Amygdala (tissue), 56 donors: Measurements from ENCODE around the gene RCC1.
"Not testable (repeated sequence)": the region's sequence is repeated elsewhere in the genome, so short reads cannot be mapped to it uniquely, and the experiment has no call there.

Experiments used
- DNase-seq, 56 donors: peaks; one replicate each; lab custom pipeline; 2025; lab: John Stamatoyannopoulos, UW

Gene RCC1

DNA sequence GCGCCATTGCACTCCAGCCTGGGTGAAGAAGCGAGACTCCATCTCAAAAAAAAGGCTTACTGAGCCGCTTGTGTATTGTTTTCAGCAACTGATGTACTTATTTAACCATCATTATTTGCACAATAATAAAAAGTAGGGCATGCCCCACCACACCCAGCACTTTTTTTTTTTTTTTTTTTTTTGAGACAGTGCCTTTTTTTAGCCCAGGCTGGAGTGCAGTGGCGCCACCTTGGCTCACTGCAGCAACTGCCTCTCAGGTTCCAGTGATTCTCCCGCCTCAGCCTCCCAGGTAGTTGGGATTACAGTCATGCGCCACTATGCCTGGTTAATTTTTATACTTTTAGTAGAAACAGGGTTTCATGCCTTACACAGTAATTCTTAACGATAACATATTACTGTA, 34.8 kb downstream of the RCC1 start:
- no peak for DNase-seq

DNA sequence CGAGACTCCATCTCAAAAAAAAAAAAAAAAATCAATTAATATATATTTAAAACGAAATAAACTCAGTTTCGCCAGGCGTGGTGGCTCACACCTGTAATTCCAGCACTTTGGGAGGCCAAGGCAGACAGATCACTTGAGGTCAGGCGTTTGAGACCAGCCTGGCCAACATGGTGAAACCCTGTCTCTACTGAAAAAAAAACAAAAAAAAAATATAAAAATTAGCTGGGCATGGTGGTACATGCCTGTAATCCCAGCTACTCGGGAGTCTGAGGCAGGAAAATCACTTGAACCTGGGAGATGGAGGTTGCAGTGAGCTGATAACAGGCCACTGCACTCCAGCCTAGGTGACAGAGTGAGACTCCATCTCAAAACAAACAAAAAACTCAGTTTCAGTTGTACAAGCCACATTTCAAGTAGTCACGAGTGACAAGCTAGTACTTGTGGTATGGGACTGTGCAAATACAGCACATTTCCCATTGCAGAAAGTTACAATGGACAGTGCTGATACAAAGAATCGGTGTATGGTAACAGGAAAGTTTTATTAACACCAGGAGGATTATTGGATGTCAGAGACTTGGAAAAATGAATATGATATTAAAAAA, 35.7 kb downstream of the RCC1 start:
- DNase-seq = not testable (repeated sequence)

DNA sequence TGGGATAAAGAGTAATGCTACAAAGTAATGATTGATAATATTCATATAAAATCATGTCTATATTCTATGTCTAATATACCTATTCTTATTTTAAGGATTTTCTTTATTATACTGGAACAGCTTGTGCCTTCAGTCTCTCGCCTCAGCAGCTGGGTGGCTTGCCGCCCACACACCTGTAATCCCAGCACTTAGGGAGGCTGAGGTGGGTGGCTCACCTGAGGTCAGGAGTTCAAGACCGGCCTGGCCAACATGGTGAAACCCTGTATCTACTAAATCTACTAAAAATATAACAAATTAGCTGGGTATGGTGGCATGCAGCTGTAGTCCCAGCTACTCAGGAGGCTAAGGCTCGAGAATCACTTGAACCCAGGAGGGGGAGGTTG, 39.4 kb downstream of the RCC1 start:
- DNase-seq = no peak

DNA sequence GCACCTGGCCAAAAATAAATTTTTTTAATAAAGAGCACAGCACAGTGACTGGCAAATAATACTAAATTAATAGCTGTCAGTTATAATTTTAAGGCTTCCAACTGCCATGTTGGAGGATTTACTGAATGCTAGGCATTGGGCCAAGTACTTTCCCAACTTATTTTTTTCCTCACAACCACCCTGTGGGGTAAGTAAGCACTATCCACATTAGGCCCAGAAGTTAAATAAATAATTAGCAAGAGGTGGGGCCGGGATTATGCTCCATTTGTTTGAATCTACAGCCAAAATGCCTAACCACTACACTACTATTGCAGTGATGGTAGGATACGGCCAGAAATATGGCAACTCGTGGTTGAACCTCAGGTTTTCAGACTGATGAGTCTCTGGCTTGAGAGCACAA, 42.5 kb downstream of the RCC1 start:
- DNase-seq = no peak

DNA sequence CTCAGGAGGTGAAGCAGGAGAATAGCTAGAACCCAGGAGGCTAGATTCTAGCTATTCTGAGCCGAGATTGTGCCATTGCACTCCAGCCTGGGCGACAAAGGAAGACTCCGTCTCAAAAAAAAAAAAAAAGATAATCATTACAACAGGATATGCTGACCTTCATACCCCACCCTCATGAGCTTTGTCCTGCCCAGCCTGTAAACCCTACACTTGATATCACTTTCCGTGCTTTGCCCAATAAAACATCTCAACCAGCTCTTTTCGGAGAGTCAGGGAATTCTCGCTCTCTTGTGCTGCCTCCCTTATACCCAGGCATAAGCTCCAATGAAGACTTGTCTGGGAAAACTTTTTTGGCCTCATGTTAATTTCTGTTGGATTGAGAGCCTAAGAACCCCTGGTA, 45.5 kb downstream of the RCC1 start:
- DNase-seq = no peak

DNA sequence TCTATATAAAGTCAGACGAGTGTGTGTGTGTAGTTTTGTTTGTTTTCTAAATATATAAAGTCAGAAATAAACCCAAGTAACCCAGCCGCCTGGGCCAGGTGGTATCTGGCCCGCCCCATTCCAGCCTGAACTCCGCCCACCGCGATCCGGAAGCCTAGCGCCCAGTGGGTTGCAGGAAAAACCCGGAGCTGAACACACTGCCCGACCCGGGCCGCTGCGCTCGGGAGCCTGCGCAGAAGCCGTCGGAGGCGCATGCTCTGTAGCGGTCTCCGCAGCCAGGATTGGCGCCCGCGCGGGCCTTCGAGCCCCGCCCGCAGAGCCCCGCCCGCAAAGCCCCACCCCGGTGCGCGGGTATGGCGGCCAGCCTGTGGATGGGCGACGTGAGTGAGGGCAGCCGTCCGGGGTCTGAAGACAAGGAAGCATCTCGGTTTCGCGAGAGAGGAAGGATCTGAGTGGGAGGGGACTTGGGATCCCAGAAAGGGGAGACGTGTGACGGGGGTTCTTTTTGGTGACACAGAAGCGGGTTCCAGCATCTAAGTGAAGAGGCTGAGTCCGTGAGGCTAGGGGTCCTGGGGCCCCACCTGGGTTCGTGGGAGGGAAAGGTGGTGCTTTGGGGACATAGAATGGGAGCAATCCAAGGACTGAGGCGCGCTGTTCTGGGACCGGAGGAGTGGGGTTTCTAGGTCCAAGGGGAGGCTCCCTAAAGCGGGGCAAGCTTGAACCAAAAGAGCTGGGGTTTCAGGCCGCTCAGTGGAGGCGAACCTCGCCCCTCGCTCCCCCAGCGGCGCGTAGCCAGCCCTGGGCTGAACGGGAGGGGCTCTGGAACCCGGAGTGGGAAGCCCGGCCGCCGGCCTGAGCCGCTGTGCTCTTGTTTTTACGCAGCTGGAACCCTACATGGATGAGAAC, 47.2 kb downstream of the RCC1 start, which contains the start of gene TRNAU1AP:
Gene TRNAU1AP, plus strand, starts transcription at position 328 of the 906 bp plus-strand sequence. Its CDS starts 26 bp downstream, at position 354.
- peak; percentile 72 to 98 (median 92) for DNase-seq

DNA sequence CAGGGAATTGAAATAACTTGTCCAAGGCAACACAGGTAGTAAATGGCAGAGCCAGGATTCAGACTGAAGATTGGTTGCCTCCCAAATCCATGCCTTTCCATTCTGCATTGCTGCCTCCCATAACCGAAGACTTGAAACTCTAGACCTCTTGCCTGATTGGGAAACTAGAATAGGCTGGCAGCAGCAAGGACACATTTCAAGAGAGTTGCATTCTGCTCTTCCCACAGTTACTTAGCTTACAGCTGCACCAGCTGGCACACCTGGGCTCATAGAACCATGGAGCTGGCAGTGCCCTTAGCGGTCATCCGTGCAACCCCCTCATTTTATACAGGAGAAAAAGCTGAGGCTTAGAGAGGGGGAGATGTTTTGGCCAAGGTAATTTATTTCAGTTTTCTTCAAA, 55.0 kb downstream of the RCC1 start:
- no peak for DNase-seq

DNA sequence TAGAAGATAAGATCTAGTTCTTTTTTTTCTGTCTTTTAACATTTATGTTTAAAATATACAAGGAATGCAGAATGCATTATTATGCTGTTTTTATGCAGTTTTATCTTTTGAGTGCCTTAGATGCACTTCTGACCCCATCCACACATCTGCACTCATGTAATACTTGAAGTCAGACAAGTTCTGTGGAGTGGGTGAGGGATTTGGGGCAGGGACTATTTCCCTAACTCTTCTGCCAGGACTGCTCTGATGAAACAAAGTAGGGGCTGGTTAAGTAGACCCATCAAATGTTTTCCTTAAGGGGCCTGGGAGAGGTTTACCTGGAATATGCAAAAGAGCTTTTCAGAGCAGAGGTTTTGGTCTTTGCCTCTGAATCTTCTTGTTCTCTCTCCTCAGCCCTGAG, 58.5 kb downstream of the RCC1 start:
- no peak for DNase-seq

DNA sequence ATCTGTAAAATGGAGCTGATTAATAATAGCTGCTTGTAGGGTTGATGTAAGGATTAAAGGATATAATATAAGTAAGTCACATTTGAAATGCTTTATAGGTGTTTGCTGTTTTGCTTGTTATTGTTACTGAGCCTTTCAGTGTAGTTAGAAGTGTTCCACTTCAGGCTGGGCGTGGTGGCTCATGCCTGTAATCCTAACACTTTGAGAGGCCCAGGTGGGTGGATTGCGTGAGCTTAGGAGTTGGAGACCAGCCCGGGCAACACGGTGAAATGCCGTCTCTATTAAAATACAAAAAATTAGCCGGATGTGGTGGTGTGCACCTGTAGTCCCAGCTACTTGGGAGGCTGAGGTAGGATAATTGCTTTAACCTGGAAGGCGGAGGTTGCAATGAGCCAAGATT, 59.2 kb downstream of the RCC1 start:
- DNase-seq = no peak

DNA sequence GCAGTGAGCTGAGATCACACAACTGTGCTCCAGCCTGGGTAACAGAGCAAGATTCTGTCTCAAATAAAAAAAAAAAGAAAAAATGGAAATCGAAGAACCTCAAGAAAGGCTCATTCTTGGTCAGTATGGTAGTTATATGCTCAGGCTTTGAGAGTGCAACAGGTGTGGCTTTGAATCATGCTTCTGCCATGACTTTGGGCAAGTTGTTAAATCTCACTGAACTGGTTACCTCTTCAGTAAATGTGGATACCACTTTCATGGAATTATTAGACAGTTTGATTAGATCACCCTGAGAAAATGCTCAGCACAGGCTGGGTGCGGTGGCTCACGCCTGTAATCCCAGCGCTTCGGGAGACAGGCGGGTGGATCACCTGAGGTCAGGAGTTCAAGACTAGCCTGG, 59.9 kb downstream of the RCC1 start:
- DNase-seq = no peak

DNA sequence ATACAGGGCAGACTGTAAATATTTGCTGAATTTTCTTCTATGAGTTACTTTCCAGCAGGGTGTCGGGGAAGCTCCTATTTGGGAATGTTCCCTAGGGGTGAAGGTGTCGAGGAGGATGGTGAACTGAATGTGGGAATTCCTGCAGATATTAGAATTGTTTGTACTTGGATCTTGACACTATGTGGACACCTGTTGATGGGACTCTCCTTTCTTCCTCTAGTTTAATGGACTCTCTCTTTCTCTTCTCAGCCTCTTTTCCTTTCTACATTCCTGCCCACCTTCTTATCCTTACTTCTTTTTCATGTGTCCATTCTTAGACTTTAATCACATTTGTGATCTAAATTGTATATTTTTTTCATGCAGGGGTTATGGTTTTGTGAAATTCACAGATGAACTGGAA, 61.1 kb downstream of the RCC1 start:
- no peak for DNase-seq

DNA sequence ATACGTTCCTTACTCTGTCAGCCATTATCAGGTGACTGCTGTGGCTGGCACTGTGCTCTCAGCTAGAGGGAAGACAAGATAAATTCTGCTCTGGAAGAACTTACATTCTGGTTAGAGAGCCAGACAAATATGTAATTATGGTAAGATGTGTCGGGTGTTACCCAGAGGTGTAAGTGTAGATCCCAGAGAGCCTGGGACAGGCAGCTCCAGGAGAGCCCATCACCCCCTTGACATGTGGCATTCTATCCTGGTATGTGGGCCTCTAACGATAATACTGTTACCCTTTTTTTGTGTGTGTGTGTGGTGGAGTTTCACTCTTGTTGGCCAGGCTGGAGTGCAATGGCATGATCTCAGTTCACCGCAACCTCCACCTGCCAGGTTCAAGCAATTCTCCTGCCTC, 66.1 kb downstream of the RCC1 start:
- no peak for DNase-seq

DNA sequence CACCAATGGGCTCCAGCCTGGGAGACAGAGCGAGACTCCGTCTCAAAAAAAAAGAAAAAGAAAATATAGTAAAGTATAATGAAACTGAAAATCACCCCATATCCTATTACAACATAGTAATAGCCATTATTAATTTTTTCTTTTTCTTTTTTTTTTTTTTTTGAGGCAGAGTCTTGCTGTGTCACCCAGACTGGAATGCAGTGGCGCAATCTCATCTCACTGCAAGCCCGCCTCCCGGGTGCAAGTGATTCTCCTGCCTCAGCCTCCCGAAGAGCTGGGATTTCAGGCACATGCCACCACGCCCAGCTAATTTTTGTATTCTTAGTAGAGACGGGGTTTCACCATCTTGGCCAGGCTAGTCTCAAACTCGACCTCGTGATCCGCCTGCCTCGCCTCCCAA, 67.0 kb downstream of the RCC1 start:
- DNase-seq = not testable (repeated sequence)

DNA sequence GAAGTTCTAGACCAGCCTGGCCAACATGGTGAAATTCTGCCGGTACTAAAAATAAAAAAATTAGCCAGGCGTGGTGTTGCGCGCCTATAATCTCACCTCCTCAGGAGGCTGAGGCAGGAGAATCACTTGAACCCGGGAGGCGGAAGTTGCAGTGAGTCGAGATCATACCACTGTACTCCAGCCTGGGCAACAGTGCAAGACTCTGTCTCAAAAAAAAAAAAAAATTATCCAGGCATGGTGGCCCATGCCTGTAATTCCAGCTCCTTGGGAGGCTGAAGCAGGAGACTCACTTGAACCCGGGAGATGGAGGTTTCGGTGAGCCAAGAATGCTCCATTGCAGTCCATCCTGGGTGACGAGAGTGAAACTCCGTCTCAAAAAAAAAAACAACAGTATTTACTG, 67.7 kb downstream of the RCC1 start:
- DNase-seq = no peak

DNA sequence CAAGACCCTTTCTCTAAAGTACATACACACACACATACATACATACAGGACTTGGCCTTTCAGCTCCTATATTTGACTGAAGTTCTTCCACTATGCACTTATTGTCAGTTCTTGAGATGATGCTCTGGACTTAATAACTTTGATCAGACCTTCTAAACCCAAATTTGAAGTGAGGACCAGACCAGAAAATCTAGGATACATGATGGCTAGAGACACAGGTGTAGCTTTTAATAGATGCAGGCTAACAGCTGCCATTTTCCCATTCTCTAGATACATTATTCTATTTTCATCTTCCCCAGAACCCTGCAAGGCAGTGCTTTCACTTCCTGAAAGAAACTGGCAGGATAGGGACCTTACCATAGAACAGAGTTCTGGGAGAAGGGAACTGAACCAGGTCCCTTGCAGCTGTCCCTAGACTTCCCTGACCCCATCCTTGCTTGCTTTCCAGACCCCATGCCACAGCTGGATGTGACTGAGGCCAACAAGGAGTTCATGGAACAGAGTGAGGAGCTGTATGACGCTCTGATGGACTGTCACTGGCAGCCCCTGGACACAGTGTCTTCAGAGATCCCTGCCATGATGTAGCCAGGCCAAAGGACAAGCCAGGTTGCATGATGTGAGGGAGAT, 71.3 kb downstream of the RCC1 start:
- DNase-seq = no peak

DNA sequence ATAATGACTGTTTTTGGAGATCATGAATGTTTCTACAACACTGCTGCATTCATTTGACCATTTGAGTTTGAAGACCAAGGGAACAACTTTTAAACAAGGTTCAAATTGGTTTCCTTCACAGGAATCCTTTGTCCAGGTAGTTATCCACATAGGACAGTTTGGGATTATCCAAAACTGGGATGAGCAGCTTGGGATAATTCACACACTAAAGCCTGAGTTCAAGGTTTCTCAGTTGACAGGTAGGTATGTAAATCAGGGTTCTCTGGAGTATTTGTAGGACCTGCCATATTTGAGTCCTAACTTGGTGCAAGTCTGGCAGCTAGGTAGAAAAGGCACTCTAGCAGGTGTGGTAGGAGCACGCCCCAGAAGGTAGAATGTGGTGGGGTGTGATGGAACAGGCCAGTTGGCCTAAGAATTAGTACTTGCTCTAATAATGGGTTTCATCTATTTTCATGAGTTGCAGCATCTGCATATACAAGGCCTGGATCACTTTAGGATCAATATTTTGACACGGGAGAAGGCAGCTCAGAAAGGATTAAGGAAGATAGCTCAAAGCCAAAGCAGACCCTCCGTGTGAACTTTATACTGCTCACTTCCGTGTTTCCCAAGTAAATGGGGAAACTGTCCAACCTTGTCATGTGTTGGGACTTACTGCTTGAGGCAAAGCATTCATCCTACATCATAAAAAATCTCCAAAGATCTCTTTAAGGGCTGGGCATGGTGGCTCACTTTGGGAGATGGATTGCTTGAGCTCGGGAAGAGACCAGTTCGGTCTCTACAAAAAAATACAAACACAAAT, 72.1 kb downstream of the RCC1 start:
- no peak for DNase-seq

DNA sequence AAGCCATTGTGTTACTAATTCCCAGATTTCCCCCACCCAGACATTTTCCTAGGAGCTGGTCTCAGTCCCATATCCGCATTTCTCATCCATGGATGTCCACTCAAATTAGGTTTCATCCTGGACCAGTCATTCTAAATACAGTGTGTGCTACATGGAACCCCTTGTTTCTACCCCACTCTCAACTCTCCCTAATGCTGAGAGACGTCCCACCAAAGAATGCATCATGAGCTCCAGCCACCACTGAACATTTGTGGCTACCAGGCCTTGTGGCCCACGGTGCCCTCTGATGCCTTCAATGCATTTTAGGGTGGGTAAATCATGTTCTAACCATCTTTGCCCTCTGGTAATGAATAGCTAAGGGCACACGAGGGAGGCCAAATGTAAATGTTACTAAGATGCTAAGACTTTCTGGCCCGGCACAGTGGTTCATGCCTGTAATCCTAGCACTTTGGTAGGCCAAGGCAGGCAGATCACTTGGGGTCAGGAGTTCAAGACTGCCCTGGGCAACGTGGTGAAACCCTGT, 72.9 kb downstream of the RCC1 start:
- no peak for DNase-seq

DNA sequence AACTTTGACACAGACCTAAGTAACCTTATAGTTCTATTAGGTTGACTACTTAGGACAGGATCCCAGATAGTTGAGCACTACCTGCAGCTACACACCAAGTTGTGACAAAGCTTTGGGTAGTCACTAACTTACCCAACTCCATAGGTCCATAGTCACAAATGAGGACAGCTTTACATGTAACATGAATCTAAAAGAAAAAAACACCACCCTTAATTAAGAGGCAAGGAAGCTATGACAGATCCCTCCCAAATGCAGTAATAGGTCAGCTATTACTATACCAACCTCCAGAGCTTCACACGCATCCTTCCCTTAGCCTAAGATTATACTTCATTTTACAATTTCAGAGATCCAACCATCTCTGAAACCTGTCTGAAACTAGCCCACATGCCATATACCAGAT, 73.6 kb downstream of the RCC1 start:
- DNase-seq = no peak

DNA sequence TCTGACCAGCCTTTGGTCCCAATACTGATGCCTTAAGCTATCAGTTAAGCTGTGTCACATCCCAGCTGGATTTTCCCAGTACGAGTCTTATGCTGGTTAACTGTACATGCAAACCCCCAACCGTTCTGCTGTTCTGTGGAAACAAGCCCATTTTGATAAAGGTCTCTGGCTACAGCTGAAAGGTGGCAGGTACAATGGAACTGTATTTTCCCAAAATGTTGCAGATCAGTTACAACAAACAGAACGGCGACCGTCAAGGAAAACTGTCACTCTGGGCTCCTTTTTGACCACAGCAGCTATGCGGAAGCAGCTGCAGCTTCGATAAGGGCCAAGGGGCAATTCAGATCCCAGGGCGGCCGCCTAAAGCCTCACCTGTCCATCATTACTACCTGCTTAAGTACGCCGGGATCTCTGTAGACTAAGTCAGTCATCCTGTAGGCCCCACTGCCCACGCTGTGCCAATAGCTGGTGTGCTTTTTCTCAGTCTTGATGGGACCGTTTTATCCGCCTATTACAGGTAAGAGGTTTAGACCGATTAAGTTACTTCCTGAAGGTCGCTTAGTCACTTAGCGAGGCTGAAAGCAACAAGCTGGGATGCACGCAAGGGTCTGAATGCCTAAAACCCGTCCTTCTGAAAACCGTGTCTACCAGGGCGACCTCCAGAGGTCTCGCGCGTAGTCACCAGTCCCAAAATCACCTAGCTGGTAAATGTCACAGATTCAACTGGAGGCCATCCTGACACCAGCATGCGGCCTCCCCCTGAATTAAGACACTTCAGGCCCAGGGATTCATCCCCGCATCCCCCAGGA, 75.1 kb downstream of the RCC1 start:
- DNase-seq = peak in 15 of 56 donors; percentile 17 to 66 (median 47)
